Activated gamma-delta T cell treated with anti-CD3 and anti-CD28 coated beads, Interleukin-2, amount 50 U/mL, for 16 hours (primary cell): ENCODE data around the gene LRRC26.

ENCODE experiments used
- DNase-seq: peaks from one replicate; pipeline ENCODE4 v3.0.0-alpha.2; 2020; ENCODE audit warnings: low read depth

LRRC26 gene

DNA sequence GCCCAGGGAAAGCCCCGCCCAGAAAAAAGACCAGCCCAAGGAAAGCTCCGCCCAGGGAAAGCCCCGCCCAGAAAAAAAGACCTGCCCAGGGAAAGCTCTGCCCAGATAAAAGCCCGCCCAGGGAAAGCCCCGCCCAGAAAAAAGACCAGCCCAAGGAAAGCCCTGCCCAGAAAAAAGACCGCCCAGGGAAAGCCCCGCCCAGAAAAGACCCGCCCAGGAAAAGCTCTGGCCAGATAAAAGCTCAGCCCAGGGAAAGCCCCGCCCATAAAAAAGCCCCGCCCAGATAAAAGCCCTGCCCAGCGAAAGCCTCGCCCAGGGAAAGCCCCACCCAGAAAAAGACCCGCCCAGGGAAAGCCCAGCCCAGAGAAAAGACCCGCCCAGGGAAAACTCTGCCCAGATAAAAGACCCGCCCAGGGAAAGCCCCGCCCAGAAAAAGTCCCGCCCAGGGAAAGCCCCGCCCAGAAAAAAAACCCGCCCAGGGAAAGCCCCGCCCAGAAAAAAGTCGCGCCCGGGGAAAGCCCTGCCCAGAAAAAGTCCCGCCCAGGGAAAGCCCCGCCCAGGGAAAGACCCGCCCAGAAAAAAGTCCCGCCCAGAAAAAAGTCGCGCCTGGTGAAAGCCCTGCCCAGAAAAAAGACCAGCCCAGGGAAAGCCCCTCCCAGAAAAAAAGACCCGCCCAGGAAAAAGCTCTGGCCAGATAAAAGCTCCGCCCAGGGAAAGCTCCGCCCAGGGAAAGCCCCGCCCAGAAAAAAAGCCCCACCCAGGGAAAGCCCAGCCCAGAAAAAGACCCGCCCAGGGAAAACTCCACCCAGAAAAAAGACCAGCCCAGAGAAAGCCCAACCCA is 19.0 kb downstream of the LRRC26 start:
- DNase-seq = no peak

DNA sequence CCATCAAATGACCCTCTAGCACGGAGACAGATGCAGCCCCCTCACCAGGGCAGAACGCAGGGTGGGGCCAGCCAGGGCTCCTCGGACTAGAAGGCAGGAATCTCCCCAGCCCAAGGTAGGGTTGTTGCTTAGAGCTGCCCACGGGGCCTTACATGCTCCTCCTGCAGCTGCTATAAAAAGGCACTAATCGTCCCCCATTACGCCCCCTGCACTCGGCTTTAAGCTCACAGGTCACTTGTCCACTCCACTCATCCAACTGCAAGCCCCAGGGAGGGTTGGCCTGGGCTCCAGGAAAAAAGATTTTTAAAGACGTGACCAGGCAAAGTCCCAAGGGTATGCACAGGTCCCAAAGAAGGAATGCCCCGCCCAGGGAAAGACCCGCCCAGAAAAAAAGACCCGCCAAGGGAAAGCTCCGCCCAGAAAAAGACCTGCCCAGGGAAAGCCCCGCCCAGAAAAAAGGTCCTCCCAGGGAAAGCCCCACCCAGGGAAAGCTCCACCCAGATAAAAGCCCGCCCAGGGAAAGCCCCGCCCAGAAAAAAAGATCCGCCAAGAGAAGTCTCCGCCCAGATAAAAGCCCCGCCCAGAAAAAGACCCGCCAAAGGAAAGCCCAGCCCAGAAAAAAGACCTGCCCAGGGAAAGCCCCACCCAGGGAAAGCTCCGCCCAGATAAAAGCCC is 19.8 kb downstream of the LRRC26 start:
- DNase-seq = no peak

DNA sequence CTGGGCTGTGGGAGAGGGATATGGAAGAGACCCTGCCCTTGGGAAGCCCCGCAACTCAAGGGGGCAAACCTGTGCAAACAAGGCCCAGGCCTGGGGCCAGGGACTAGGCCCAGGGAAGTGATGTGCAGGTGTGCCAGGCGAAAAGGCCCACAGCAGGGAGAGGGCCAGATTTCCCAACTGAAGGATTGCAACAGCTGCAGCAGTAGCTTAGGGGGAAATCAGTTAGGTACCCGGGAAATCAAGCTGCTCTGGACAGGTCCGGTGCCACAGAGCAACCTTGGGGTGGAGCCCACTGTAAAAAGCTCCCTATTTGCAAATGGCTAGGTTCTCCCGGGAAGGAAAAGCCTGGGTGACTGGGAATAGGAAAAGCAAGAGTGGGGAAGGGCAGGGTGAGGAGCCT is 20.5 kb downstream of the LRRC26 start:
- DNase-seq = no peak

- DNase-seq = no peak
Observed at GRCh38 chr9:137148661-137149060, 21.2 kb downstream of the LRRC26 start.

DNA sequence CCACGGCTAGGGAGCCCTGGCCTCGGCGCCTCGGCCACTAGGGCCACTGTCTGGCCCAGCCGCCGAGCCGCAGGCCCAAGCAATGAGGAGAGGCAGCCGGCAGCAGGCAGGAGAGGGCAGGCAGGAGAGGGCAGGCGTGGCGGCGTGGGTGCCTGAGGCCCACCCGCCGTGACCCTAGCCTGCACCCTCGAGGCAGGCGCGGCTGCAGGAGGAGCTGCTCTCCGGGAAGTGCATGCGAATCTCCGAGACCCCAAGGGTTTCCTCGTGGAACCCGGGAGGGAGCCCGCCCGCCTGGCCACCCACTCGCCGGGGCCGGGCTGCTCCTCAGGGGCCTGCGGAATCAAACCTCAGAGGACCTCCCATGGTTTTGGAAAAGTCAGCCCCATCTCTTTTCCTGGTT is 21.6 kb downstream of the LRRC26 start:
- DNase-seq = no peak

DNA sequence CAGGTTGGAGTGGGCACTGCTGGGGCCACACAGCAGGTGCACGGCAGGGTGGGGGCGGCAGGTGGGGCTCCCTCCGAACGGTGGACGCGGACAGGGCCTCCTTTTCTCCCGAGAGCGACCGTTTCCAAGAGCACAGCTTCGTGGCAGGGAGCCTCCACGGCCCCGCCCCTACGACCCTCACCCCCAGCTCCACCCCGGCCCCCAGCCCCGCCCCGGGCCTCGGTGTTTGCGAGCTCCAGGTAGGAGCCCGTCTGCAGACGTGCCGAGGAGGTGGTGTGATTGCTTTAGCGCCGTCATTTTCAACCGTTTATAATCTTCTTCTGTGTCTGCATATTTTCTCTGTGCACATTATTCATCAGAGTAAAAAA is 22.1 kb downstream of the LRRC26 start:
- no peak for DNase-seq

- DNase-seq = no peak
Observed at GRCh38 chr9:137147091-137147792, 22.6 kb downstream of the LRRC26 start.

DNA sequence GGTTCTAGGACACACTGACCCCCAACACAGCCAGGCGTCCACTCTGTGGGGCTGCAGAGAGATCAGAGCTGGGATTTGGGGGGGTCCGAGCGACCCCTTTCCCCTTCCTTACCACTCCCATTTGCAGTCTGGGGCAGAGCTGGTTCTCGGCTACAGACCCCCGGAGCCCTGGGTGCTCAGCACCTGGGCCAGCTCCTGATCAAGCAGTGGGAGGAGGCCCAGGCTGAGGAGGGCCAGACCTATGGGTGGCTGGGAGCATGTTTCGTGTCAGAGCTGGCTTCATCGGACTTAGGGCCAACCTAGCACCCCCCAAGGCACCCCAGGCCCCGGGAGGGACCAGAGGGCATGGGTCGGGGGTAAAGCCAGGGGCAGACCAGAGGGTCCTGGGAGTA is 23.3 kb downstream of the LRRC26 start:
- no peak for DNase-seq

- no peak for DNase-seq
Observed at GRCh38 chr9:137145731-137146526, 23.9 kb downstream of the LRRC26 start.

- DNase-seq = no peak
Observed at GRCh38 chr9:137143459-137143858, 26.4 kb downstream of the LRRC26 start.

DNA sequence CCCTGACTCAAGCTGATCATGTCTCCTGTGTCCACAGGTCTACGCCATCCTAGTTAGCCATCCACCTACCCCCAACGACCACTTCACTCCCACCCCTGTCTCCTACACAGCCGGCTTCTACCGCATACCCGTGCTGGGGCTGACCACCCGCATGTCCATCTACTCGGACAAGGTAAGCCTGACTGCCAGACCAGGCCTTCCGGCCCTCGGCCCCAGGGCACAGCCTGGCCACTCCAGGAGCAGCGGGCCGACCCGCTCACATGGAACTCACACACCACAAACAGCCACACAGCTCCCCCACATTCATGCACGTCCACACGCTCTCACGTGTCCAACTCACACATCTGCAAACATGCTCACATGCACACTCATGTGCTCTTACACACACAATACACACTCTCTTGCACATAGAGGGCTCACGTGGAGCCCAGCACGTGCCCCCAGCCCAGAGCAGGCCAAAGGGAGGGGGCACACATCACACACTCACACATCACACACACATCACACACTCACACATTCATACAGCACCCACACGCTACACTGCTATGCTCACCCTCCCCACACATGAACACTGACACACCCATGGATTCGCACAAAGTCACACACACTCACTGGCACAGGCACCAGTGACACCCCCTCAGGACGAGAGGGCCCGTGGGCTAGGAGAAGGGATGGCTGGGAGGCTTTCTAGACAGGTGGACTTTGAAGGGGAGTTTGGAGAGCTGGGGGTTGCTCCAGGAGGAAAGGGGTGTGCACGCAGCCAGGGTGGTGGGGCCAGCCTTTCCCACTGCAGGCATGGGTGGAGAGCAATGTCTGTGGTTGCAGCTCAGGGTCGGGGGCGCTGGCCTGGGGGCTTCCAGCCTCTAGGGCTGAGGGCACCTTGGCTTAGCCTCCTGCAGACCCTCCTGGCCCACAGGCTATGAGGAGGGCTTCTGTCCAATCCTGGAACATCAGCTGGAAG is 27.6 kb downstream of the LRRC26 start:
- DNase-seq = no peak

DNA sequence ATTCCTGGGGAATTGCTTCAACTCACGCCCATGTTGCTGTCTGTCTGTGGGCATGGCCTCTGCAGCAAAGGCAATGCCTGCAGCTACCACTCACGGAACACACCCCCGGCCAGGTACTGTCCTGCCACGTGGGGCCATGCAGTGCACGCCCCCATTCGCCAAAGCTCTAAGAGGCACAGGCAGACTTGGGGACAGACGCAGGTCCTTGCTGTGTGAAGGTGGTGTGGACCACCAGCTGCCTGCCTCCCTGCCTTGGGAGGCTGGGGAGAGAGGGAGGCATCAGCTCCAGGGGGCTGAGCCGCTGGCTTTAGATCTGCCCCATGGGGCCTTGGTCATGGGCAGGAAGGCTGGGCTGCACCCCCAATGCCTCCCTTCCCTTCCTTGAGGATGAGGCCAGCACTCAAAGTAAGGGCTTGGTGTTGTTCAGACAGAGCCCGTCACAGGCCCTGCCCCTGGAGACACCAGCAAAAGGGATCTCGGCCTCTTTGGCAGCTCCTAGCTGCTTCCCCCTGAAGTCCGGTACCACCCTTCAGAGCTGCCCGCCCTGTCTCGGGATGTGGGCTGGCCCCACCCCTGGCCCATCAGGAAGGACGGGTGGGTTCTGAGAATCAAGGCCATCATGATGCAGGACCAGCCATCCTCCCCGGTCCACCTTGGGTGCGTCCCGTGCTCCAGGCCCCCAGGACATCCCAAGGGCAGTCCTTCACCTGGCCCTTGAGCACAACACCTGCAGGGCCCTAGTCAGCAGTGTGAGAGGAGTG is 28.6 kb downstream of the LRRC26 start:
- DNase-seq = no peak

- no peak for DNase-seq
Observed at GRCh38 chr9:137140151-137141012, 29.5 kb downstream of the LRRC26 start.

- DNase-seq = no peak
Observed at GRCh38 chr9:137139468-137140150, 30.2 kb downstream of the LRRC26 start.

DNA sequence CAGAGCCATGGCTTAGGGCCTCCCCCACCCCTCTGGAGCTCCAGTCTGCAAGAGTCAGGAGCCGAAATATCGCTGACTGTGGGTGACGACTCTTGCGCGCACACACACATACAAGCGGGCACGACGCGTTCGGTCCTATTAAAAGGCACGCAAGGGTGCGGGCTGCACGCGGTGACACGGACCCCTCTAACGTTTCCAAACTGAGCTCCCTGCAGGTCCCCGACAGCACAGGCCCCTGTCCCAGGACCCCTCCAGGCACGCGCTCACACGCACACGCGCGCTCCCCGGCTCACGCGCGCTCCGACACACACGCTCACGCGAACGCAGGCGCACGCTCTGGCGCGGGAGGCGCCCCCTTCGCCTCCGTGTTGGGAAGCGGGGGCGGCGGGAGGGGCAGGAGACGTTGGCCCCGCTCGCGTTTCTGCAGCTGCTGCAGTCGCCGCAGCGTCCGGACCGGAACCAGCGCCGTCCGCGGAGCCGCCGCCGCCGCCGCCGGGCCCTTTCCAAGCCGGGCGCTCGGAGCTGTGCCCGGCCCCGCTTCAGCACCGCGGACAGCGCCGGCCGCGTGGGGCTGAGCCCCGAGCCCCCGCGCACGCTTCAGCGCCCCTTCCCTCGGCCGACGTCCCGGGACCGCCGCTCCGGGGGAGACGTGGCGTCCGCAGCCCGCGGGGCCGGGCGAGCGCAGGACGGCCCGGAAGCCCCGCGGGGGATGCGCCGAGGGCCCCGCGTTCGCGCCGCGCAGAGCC is 31.0 kb downstream of the LRRC26 start, which contains the start of gene GRIN1:
GRIN1 (plus strand) TSS at position 433 of the 746 bp plus-strand sequence. CDS start 333 bp downstream, outside the sequence.
- DNase-seq = no peak

DNA sequence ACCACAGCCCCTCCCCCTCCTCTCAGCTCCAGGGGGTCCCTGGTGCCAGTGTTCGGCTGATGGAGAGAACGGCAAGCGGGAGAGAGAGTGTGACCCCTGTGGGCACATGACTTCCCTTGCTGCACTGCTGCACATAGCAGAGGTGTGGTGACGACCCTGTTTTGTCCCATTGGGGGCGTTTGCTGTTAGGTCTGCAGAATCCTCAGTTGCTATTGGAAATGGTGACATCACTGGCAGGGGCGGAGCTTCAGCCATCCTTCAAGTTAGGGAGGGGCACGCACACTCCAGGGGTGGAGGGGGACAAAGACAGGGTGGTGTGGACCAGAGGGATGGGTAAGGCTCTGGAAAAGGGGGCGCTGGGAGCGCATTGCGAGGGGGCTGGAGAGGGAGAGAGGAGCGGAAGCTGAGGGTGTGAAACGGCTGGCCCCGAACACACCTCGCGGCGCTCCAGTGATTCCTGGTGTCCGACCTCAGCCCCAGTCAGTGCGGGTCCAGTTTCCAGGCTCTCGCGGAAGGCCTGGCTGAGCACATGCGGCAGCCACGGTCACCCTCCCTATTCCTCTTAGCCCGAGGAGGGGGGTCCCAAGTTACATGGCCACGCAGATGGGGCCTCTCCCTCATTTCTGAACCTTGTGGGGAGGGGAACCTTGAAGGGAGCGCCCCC is 31.7 kb downstream of the LRRC26 start:
- no peak for DNase-seq

GRCh38 chr9:137136881-137137607 is 32.8 kb downstream of the LRRC26 start:
- no peak for DNase-seq
